K562 (cell line): ENCODE data around the gene RAD50. TPM values are rescaled to one million over a fixed set of nuclear protein-coding genes. Genes with fewer than 3 reads are reported as not detected.

ENCODE experiments used
- ATAC-seq: fragments of 200-7000 bp; cut with Tn5 transposase; 3 replicates; pipeline ENCODE4 v1.9.1; 2020; ENCODE audit warnings: moderate library complexity
- BruUV-seq: library from RNA; stranded (reverse); fragments of 400-500 nt; replicated peaks from 2 replicates; lab custom pipeline; 2021; lab: Mats Ljungman, UMichigan
- CTCF ChIA-PET: fragments of 300-600 bp; formaldehyde crosslinking; extraction: SDS; loops from one replicate; lab custom pipeline; 2021; ENCODE audit warnings: low intra/inter-chr PET ratio; lab: Yijun Ruan, JAX
- POLR2A ChIA-PET: fragments of 300-600, 350-650 bp; sonication (Branson Sonifier 250); formaldehyde crosslinking; extraction: SDS; loops from one replicate; lab custom pipeline; 2021; ENCODE audit warnings: antibody characterized with exemption, inconsistent platforms; lab: Yijun Ruan, JAX
- DNase-seq, 4 experiments: peaks; one replicate each; pipeline versions ENCODE4 v3.0.0 to v3.0.0-alpha.2; 2011 to 2018; ENCODE audit warnings: low spot score in 3 of 4, mixed read lengths in 3 of 4; ENCODE audit errors: extremely low read depth in 1 of 4
- FAIRE-seq: peaks from 2 replicates; lab custom pipeline; 2011; peaks lifted over from hg19 to GRCh38; lab: Jason Lieb, UNC
- H2AFZ ChIP-seq: 2 replicates; pipeline ENCODE4 v1.6.0; 2011; ENCODE audit warnings: low read depth, low read length, control low read depth, inconsistent platforms
- H3K27ac ChIP-seq: fragments of 200-600 bp; 3 replicates; pipeline ENCODE4 v1.8.0; 2011; ENCODE audit warnings: low read depth, mild to moderate bottlenecking, control low read depth, inconsistent platforms, low read length, moderate library complexity, mixed read lengths; ENCODE audit errors: extremely low read depth
- H3K27me3 ChIP-seq, 2 experiments: fragments of 300-600 bp in 1 of 2; 2 replicates in 1 of 2; 3 replicates in 1 of 2; pipeline versions ENCODE4 v1.6.0 to v1.8.0; 2011; ENCODE audit warnings: inconsistent platforms in 2 of 2, low read length in 2 of 2, mild to moderate bottlenecking in 1 of 2, mixed read lengths in 1 of 2, moderate library complexity in 1 of 2; ENCODE audit not compliant: control insufficient read depth in 2 of 2, insufficient read depth in 2 of 2
- H3K36me3 ChIP-seq: fragments of 300-600 bp; 3 replicates; pipeline ENCODE4 v1.8.0; 2011; ENCODE audit warnings: mild to moderate bottlenecking, low read length, inconsistent platforms; ENCODE audit not compliant: control insufficient read depth, insufficient read depth
- H3K4me1 ChIP-seq, 2 experiments: fragments of 200-600 bp in 1 of 2; replicated peaks in 1 of 2; 2 replicates in 1 of 2; 3 replicates in 1 of 2; pipeline versions ENCODE4 v1.5.1 to v1.8.0; 2011; ENCODE audit warnings: inconsistent platforms in 2 of 2, low read length in 2 of 2, mild to moderate bottlenecking in 1 of 2, mixed read lengths in 1 of 2, moderate library complexity in 1 of 2; ENCODE audit not compliant: control insufficient read depth in 2 of 2, insufficient read depth in 2 of 2
- H3K4me2 ChIP-seq: 2 replicates; pipeline ENCODE4 v1.6.1; 2011; ENCODE audit warnings: low read length, control low read depth, inconsistent platforms, mixed read lengths; ENCODE audit not compliant: insufficient read depth
- H3K4me3 ChIP-seq: fragments of 200-600 bp; sonication (generic), shearing (Covaris generic); 2 replicates; pipeline ENCODE4 v1.5.1; 2016; ENCODE audit warnings: control low read depth, inconsistent platforms
- H3K79me2 ChIP-seq: fragments of 200-600 bp; 3 replicates; pipeline ENCODE4 v1.8.0; 2011; ENCODE audit warnings: low read length, inconsistent platforms; ENCODE audit not compliant: control insufficient read depth, insufficient read depth
- H3K9ac ChIP-seq, 2 experiments: 2 replicates each; pipeline versions ENCODE4 v1.6.0 to v1.6.1; 2011; ENCODE audit warnings: low read depth in 2 of 2, low read length in 2 of 2, control low read depth in 1 of 2, inconsistent platforms in 1 of 2, mild to moderate bottlenecking in 1 of 2, mixed read lengths in 1 of 2; ENCODE audit not compliant: insufficient read depth in 1 of 2
- H3K9me1 ChIP-seq: one replicate; pipeline ENCODE4 v1.6.0; 2011; ENCODE audit warnings: inconsistent platforms, mild to moderate bottlenecking, low read length, moderate library complexity; ENCODE audit not compliant: control insufficient read depth, insufficient read depth
- H3K9me3 ChIP-seq: replicated peaks from 2 replicates; pipeline ENCODE4 v1.5.1; 2011; ENCODE audit warnings: low read depth, low read length, inconsistent platforms; ENCODE audit not compliant: control insufficient read depth, insufficient read depth
- H4K20me1 ChIP-seq: replicated peaks from 2 replicates; pipeline ENCODE4 v1.6.1; 2011; ENCODE audit warnings: low read length, inconsistent platforms, mixed read lengths; ENCODE audit not compliant: control insufficient read depth, insufficient read depth
- BRCA1 ChIP-seq, 2 experiments: fragments of 450-650 bp in 1 of 2; sonication (generic) in 1 of 2; formaldehyde crosslinking in 1 of 2; IDR thresholded peaks; 2 replicates each; pipeline versions ENCODE4 v1.5.0 to v1.6.1; 2017 to 2020; ENCODE audit warnings: mild to moderate bottlenecking in 1 of 2, missing genetic modification reagents in 1 of 2
- ELF2 ChIP-seq: fragments of 250-450 bp; sonication (Bioruptor Pico); IDR thresholded peaks from 2 replicates; pipeline ENCODE4 v1.5.0; 2021; ENCODE audit warnings: mild to moderate bottlenecking
- MYC ChIP-seq, 2 experiments: fragments of 250-450 bp in 1 of 2; sonication (Bioruptor Pico) in 1 of 2; IDR thresholded peaks; 2 replicates each; pipeline versions ENCODE4 v1.5.1 to v1.6.1; 2012 to 2021; ENCODE audit warnings: low read depth in 2 of 2, borderline replicate concordance in 1 of 2, improper control_type of control experiment in 1 of 2, low read length in 1 of 2, mild to moderate bottlenecking in 1 of 2, moderate library complexity in 1 of 2
- NFYB ChIP-seq: IDR thresholded peaks from 2 replicates; pipeline ENCODE4 v1.6.1; 2011; ENCODE audit warnings: mild to moderate bottlenecking, moderate library complexity; ENCODE audit not compliant: insufficient read length; ENCODE audit errors: extremely low read depth
- RERE ChIP-seq: sonication (generic); formaldehyde crosslinking; IDR thresholded peaks from 2 replicates; pipeline ENCODE4 v1.8.0; 2023; ENCODE audit warnings: missing genetic modification reagents, mild to moderate bottlenecking, borderline replicate concordance
- SMARCE1 ChIP-seq: fragments of 450-650 bp; IDR thresholded peaks from 2 replicates; pipeline ENCODE4 v1.7.1; 2016; ENCODE audit warnings: mild to moderate bottlenecking
- ZBTB49 ChIP-seq: sonication (generic); formaldehyde crosslinking; IDR thresholded peaks from 2 replicates; pipeline ENCODE4 v1.8.0; 2022; ENCODE audit warnings: missing genetic modification reagents, mild to moderate bottlenecking, borderline replicate concordance
- ZBTB5 ChIP-seq: fragments of 450-650 bp; IDR thresholded peaks from 2 replicates; pipeline ENCODE4 v1.6.1; 2017; ENCODE audit warnings: antibody characterized with exemption
- WGBS: fragments of 100-300 bp; shearing (Covaris generic); methylation state at CpG from one replicate; pipeline ENCODE4 v1.1.6; 2016; ENCODE audit warnings: low coverage, mixed read lengths; ENCODE audit not compliant: insufficient coverage; ENCODE audit errors: missing lambda C conversion rate; 5-methylcytosine and 5-hydroxymethylcytosine counted together
- in situ Hi-C: fragments of 300-500 bp; cut with MboI; formaldehyde crosslinking; loops from 4 replicates; pipeline ENCODE4 v1.15.0; 2018; ENCODE audit warnings: inconsistent platforms, mixed read lengths
- intact Hi-C: fragments of 100-400 bp; cut with micrococcal nuclease; formaldehyde crosslinking; loops from 2 replicates; pipeline ENCODE4 v1.14.2; 2022
- polyA plus RNA-seq, 8 experiments: library from polyadenylated mRNA; depleted of rRNA in 4 of 8; stranded (reverse) in 5 of 8; unstranded in 3 of 8; fragments of >200 nt; fragmentation: Nextera tagmentation in 2 of 8; fragmentation: Illumina TruSeq in 1 of 8; extraction: Ambion mirVana in 2 of 8; extraction: Trizol in 1 of 8; gene quantifications; 2 replicates each; pipeline versions ENCODE4 v1.2.1 to v1.2.3, GENCODE V29; 2011 to 2014; ENCODE audit warnings: inconsistent platforms in 1 of 8, missing spikeins in 1 of 8
- total RNA-seq, 7 experiments: library from RNA; depleted of rRNA in 6 of 7; stranded (reverse); fragments of >200 nt in 6 of 7; fragmentation: Illumina TruSeq in 2 of 7; extraction: Trizol in 2 of 7; gene quantifications; 2 replicates each; pipeline versions ENCODE4 v1.2.1 to v1.2.3, GENCODE V29; 2011 to 2021; ENCODE audit warnings: low replicate concordance in 1 of 7

The RAD50 gene
- total and polyA plus RNA-seq, 9 of the 15 experiments (the other 6 are each of a cell fraction or from before 2014, with no cell fraction given), result 15.3 to 74.2 (median 44.1) TPM

- H3K9me3 ChIP-seq, result no peaks in the 10 kb centered on the region
- FAIRE-seq (no peak), DNase-seq (no peak), ATAC-seq (no peak)
- intact Hi-C loops (no loop called here), in situ Hi-C loops (no loop called here)
- H3K4me3 ChIP-seq, result no peak overlapping the region
- H3K9ac ChIP-seq, result no peak overlapping the region
- no peaks in the 10 kb centered on the region for H3K9me1 ChIP-seq
- H3K4me2 ChIP-seq, result no peak overlapping the region
- BruUV-seq, result no TSS peak
- no peaks in the 10 kb centered on the region for H4K20me1 ChIP-seq
- WGBS, result 95% methylated on average over 3 of the region's 3 CpGs
- H3K27ac ChIP-seq, result no peak overlapping the region
- H3K27me3 ChIP-seq, result no peaks in the 10 kb centered on the region
- ChIA-PET POLR2A (interaction anchor here (0.9 to 1.7 kb wide), 3 partner anchors 9 to 15 kb away, joined by 3 to 8 read pairs (median 5); no protein-coding TSS in a partner anchor), CTCF (no interaction called here)
- TF ChIP-seq MYC (IDR thresholded peaks at IDR 0.05; ENCODE audit: low read depth, low read length) (no peak), MYC (CRISPR knock-in tag; IDR thresholded peaks at IDR 0.05; ENCODE audit: borderline replicate concordance, low read depth) (no peak), ZBTB49 (CRISPR knock-in tag) (no peak), NFYB (no peak), SMARCE1 (no peak), ZBTB5 (no peak), BRCA1 (IDR thresholded peaks at IDR 0.05) (no peak), BRCA1 (CRISPR knock-in tag; IDR thresholded peaks at IDR 0.05) (no peak), ELF2 (no peak), RERE (CRISPR knock-in tag) (no peak)
- no peak overlapping the region for H2AFZ ChIP-seq
- no peaks in the 10 kb centered on the region for H3K79me2 ChIP-seq
- H3K4me1 ChIP-seq, result peaks cover 4 to 15% of the 10 kb centered on the region in 2 experiments; a peak in 4 of 5 replicates
- no peaks in the 10 kb centered on the region for H3K36me3 ChIP-seq
Observed at GRCh38 chr5:132690156-132690555, 133.4 kb downstream of the RAD50 start.
